Hematopoietic multipotent progenitor cell treated with erythropoietin and hydrocortisone succinate and interleukin-3 and kit ligand, for 4 days (in vitro differentiated cells): ENCODE measurements around the gene KRT72.
"Not testable (repeated sequence)": the region's sequence is repeated elsewhere in the genome, so short reads cannot be mapped to it uniquely, and the experiment has no call there.

Experiments used
- DNase-seq: peaks from one replicate; pipeline ENCODE4 v3.0.0-alpha.2; 2015

KRT72 gene

DNA sequence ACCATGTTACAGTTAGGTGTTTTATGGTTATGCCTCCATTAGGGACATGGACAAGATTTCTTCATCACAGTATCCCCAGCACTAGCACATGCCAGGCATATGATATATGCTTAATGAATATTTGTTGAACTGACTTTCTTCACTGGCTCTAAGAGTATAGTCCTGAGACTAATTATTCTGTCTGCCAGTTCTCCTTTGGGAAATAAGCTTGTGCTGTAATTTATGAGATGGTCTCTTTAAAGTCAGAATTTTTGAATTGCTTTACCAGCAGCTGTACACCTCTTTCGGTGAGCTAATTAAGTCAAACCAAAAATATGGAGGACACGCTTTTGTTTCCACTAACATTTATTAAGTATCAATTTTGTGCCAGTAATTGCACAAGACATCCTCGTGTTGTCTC lies 4.8 kb upstream of the KRT72 start:
- no peak for DNase-seq

- DNase-seq, result no peak
These were observed 4.3 kb upstream of the KRT72 start for GRCh38 chr12:52605542-52605941.

- no peak for DNase-seq
These were observed 3.6 kb upstream of the KRT72 start for GRCh38 chr12:52604859-52605258.

DNA sequence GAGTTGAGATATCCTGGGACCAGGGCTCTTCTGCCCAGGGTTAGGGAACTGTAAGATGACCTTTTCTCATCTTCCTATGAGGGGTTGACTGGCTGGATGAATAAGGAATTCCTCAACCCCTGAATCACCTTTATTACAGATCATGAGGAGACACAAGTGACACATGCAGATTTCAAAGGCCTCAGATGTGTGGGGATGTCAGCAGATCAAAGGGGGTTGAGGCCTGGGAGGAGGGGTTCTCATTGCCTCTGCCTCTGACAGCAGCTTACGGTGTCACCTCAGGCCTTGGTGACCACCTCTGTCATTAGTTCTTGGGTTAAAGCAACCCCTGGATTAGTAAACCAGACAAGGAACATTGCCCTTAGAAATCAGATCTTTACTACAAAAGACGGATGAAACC lies 2.1 kb upstream of the KRT72 start:
- DNase-seq, result no peak

DNA sequence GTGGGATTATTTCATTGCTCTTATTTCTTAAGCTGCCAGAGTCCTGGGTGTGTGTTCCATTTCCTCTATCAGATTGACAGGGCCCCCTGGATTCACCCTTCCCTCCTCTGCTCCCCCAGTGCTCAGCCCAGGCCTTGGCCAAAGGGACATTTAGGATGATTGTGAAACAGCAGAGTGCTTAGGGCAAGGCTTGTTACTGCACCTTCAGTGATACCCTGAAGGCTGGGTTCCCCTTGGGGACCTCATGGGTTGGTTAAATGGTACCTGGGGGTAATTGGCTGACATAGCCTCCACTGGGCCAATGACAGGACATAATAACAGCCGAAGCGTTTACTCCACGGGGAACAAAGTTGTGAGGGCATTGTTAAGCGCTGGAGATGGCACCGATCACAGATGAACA lies 1.3 kb upstream of the KRT72 start:
- no peak for DNase-seq

DNA sequence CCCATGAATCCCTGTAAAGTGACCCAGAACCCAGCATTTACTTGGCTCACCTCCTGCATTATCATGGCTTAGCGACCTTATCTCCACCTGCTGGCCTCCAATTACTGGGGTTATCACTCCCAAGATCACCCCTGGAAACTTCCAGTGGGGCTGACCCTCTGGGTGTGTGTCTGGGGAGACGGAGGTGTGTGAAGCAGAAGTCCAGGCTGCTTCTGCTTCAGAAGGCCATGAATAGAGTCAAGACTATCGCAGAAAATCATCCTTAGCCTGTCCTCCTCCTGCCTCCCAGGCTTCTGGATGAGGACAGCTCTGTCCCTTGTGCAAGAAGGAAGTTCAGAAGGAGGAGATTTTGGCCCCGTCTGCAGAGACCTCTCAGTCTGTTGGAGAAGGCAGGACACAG lies 408 bp upstream of the KRT72 start:
- DNase-seq, result no peak

GRCh38 chr12:52600475-52600874 lies 788 bp downstream of the KRT72 start:
- DNase-seq, result no peak

GRCh38 chr12:52600071-52600470 lies 1.2 kb downstream of the KRT72 start:
- DNase-seq, result no peak

DNA sequence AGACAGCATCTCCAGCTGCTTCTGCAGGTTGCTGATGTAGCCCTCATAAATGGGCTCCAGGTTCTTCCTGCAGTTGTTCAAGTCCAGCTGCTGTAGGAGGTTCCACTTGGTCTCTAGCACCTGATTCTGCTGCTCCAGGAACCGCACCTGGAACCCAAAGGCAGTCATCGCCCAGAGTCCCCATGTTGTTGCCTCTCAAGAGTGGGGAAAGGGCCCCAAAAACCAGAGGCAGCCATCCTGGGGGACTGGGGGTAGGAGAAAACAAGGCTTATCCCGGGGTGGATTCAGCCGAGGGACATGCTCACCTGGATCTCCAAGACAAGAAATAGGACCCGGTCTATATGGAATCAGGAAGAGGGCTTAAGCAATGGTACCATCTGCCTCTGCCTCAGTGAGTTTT lies 2.3 kb downstream of the KRT72 start:
- no peak for DNase-seq

DNA sequence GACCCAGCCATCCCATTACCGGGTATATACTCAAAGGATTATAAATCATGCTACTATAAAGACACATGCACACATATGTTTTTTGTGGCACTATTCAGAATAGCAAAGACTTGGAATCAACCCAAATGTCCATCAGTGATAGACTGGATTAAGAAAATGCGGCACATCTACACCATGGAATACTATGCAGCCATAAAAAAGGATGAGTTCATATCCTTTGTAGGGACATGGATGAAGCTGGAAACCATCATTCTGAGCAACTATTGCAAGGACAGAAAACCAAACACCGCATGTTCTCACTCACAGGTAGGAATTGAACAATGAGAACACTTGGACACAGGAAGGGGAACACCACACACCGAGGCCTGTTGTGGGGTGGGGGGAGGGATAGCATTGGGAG lies 7.0 kb downstream of the KRT72 start:
- DNase-seq, result not testable (repeated sequence)

GRCh38 chr12:52591521-52591920 lies 9.7 kb downstream of the KRT72 start:
- no peak for DNase-seq

- no peak for DNase-seq
These were observed 11.2 kb downstream of the KRT72 start for GRCh38 chr12:52590021-52590420.

DNA sequence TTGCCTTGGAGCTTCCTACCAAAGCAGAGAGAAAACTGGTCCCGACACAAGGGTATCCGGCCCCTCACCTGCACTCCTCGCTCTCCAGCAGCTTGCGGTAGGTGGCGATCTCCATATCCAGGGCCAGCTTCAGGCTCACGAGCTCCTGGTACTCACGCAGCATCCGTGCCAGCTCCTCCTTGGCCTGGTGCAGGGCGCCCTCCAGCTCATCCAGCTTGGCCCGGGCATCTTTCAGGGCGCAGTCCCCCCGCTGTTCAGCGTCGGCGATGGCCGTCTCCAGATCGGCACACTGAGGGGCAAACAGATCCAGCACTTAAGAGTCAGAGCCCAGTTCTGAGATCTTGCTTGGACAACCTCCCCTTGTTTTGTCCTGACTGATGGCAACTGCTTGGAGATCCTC lies 13.7 kb downstream of the KRT72 start:
- DNase-seq, result no peak

GRCh38 chr12:52585946-52586345 lies 15.3 kb downstream of the KRT72 start:
- peak; percentile 38 for DNase-seq

DNA sequence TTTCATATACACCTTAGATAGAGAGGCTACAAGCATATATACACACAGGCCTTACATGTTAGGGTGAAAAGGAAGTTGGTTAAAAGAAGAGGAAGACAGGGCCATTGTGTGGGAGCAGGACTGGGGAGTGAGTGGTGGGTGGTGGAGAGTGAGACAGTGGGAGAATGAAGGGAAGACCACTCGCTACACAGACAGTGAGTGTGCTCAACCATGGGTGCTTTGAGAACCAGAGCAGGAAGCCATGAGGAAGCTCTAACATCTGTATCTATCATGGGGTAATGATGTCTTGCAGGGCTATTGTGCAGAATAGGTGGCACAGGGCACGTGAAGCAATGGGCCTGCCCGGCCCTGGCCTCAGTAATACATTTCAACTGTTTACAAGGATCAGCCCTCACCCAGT lies 16.2 kb downstream of the KRT72 start:
- DNase-seq, result no peak

DNA sequence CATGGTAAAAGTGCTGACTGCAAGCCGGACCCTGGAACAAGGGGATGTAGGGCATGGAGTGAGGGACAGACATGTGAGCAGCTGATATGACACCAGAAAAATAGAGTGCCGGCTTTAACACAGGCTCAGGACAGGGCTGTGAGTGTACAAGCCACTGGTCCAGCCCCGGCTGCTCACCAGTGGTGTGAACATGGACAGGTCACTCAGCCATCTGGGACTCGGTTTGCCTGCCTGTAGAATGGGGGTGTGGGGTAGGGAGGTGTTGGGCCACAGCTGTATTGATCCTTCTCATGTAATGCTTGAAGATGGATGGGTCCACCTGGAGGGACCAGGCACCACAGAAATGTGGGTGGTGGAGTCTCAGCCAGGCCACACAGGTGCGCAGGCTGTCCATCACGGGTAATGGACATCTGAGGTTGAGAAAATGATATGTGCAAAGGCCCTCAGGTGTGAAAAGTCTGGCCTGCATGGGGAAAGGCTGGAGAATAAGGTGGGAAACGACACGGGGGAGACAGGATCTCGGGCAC lies 17.0 kb downstream of the KRT72 start:
- no peak for DNase-seq

- peak; percentile 86 for DNase-seq
These were observed 18.2 kb downstream of the KRT72 start for GRCh38 chr12:52582971-52583456.

GRCh38 chr12:52582486-52582885 lies 18.8 kb downstream of the KRT72 start:
- DNase-seq, result no peak

DNA sequence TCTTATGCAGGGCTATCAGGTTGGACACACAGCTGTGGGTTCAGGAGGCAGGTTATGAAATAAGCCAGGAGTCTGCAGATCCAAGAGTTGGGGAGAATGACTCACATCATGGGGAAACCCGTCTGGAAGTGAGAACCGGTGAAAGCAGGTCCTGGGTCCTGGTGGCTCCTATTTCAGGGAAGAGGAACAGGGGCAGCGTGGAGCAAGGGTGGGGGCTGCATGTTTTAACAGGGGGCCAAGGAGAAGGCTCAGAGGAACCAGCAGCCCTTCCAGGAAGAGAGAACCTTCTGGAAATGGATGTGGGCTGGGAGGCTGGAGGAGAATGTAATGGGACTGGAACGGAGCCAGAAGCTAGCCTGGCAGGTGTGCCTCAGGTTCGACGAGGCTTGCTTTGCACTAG lies 19.8 kb downstream of the KRT72 start:
- DNase-seq, result no peak

DNA sequence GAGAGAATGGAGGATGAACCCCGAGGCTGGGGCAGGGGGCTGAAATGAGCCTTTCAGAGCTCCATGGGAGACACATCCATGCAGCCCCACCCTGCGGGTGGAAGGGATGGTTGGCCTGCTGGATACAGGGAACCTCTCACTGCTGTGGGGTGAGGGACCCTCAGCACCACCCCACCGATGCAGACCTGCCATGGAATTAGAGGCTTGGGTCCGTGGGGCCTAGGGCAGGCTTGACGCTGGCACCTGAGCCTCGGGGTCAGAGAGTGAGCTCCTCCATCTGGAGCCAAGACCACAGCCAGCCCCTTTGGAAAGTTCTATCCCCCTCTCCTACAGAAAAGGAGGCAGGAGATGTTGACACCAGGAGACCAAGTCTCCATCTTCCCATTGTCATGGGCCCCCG lies 20.2 kb downstream of the KRT72 start:
- no peak for DNase-seq

DNA sequence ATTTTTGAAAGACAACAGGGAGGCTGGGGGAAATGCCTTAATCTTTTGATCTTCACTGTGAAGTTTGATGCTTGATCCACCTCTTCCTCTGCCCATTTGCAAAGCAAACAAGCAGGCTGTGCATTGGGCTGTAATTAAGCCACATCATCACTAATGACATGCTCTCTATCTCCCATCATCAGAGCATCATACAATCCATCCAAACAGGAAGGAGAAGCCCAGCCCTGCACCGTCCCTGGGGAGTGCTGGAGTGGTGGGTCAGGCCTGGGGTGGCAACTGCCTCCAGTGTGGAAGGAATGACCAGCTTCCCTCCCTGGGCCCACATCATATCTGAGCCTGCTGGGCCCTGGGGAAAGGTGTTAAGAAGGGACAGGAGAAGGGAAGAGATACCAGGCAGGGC lies 20.8 kb downstream of the KRT72 start:
- DNase-seq, result no peak

GRCh38 chr12:52579468-52580465 lies 21.5 kb downstream of the KRT72 start:
- no peak for DNase-seq

DNA sequence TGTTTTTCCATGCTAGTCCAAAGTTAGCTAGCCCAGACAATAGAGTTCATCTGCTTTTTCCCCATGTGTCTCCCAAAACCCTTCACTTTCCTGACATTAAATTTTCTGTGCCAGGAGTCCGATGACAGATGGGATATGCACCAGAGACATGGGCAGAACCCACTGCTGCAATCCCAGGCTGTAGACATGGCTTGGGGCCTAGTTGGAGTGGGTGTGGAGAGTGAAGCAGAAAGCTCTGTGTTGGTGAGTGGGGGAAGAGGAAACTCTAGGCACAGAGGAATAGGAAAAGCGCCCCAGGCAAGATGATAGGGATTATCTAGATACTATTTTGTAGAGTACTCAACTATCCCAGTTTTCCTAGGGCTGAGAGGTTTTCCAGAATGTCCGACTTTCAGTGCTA lies 22.8 kb downstream of the KRT72 start:
- DNase-seq, result no peak

DNA sequence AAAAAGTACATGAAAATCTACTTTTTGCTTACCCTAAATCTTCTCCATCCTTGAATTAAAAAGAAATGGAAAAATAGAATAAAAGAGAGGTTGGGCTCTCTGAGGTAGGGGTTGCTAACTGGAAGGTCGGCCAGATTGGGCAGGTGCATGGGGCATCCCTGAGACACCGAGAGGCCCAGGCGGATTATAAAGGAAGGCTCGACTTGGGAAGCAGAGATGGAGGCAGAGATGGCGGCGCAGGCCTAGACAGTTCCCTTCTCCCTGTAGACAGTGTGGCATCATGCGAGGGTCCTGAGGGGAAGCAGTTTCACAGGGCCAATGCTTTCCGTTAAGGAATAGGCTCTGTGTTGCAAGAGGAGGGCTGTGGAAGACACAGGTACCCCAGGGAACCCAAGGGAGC lies 23.9 kb downstream of the KRT72 start:
- DNase-seq, result no peak

GRCh38 chr12:52575948-52576347 lies 25.3 kb downstream of the KRT72 start:
- no peak for DNase-seq
